Small intestine (tissue), 7 donors: ENCODE measurements around the gene TRAK2. TPM values are rescaled to one million over a fixed set of nuclear protein-coding genes. Genes with fewer than 3 reads are reported as not detected.

Experiments used
- DNase-seq, 2 donors: peaks; one replicate each; pipeline versions ENCODE4 v3.0.0 to v3.0.0-alpha.2; 2013
- FAIRE-seq: peaks from 2 replicates; lab custom pipeline; 2012; peaks lifted over from hg19 to GRCh38; lab: Jason Lieb, UNC
- H3K27ac ChIP-seq, 3 donors: one replicate each; pipeline ENCODE4 v1.5.1; 2013; ENCODE audit warnings: low read length in 2 of 3, mild to moderate bottlenecking in 2 of 3, control low read depth in 1 of 3, inconsistent platforms in 1 of 3, low read depth in 1 of 3, moderate library complexity in 1 of 3
- H3K27me3 ChIP-seq, 3 donors: one replicate each; pipeline ENCODE4 v1.6.1; 2013; ENCODE audit warnings: low read length in 3 of 3, inconsistent platforms in 1 of 3; ENCODE audit not compliant: control insufficient read depth in 3 of 3, insufficient read depth in 3 of 3
- H3K36me3 ChIP-seq, 3 donors: one replicate each; pipeline ENCODE4 v1.6.1; 2013; ENCODE audit warnings: low read length in 3 of 3, inconsistent platforms in 1 of 3, low read depth in 1 of 3, mild to moderate bottlenecking in 1 of 3, moderate library complexity in 1 of 3; ENCODE audit not compliant: control insufficient read depth in 3 of 3, insufficient read depth in 2 of 3
- H3K4me1 ChIP-seq, 3 donors: one replicate each; pipeline ENCODE4 v1.6.1; 2013; ENCODE audit warnings: low read length in 2 of 3, inconsistent platforms in 1 of 3, low read depth in 1 of 3, mild to moderate bottlenecking in 1 of 3, moderate library complexity in 1 of 3; ENCODE audit not compliant: control insufficient read depth in 3 of 3, insufficient read depth in 2 of 3
- H3K4me3 ChIP-seq, 3 donors: one replicate each; pipeline ENCODE4 v1.5.1; 2013; ENCODE audit warnings: low read length in 3 of 3, control low read depth in 1 of 3, inconsistent platforms in 1 of 3, low read depth in 1 of 3, mild to moderate bottlenecking in 1 of 3, moderate library complexity in 1 of 3
- H3K9me3 ChIP-seq, 2 donors: one replicate each; pipeline ENCODE4 v1.6.1; 2013; ENCODE audit warnings: low read depth in 1 of 2, low read length in 1 of 2; ENCODE audit not compliant: control insufficient read depth in 2 of 2, insufficient read depth in 1 of 2
- WGBS, 3 donors: extraction: QIAGEN DNeasy Blood & Tissue Kit; methylation state at CpG; one replicate each; pipeline ENCODE4 v1.1.7; 2013; 5-methylcytosine and 5-hydroxymethylcytosine counted together
- polyA plus RNA-seq, 4 donors: library from polyadenylated mRNA; stranded (reverse) in 3 of 4; unstranded in 1 of 4; fragments of 200-250 nt in 3 of 4; fragments of 120-200 nt in 1 of 4; gene quantifications; one replicate each; pipeline versions ENCODE4 v1.2.1 to v1.2.3, GENCODE V29; 2013
- donor health status: healthy with polysubstance abuse.
- donor health status: control.
- donor health status: control.
- donor health status: Bipolar disorder and iron deficiency.
- donor health status: healthy.

The TRAK2 gene
- polyA plus RNA-seq, 4 donors = 13.4 to 36.1 (median 21.5) TPM

DNA sequence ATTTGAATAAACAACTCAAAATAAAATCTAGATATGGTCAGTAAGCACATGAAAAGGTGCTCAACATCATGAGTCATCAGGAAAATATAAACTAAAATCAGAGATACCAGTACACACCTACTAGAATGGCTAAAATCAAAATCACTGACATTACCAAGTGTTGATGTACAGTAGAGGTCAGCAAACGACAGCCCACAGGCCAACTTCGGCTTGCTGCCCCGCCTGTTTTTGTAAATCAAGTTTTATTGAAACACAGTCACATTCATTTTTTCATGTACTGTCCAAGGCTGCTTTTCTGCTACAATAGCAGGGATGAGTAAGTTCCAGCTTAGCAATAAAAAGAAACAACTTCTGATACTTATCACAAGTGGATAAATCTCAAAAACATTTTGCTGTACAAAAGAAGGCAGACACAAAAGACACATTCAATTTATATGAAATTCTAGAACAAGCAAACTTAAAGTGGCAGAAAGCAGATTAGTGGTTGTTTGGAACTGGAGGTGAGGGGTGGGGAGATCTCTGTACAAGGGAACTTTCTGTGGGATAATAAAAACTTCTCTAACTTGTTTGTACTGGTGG is 32.1 kb downstream of the TRAK2 start:
- DNase-seq (peak in 1 of 2 donors; percentile 47), FAIRE-seq (no peak)
- Histone ChIP-seq H3K36me3 (peaks cover 0 to 2% (median 0%) of the 10 kb centered on the region in 3 donors), H3K4me1 (peaks cover 0 to 2% (median 0%) of the 10 kb centered on the region in 3 donors), H3K9me3 (no peaks in the 10 kb centered on the region), H3K4me3 (no peak overlapping the region), H3K27me3 (no peaks in the 10 kb centered on the region), H3K27ac (no peak overlapping the region)
- 30 to 58% (median 37%) methylated on average over 3 of the region's 3 CpGs for WGBS, 3 donors

DNA sequence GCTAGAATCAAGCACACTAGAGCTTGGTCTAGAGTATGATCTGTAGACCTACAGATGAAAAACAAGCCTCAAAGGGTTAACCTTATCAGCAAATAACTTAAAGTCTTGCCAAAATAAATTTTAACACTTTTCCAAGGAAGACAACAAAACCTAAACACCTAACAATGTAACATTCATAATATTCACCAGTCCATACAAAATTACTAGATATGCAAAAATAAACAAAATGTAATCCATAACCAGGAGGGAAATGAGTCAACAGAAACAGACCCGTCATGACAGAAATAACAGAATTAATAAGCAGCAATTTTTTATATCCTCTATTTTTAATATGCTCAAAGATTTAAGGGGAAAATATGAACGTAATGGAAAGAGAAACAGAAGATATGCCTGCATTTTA is 36.1 kb downstream of the TRAK2 start:
- H3K4me1 ChIP-seq = no peaks in the 10 kb centered on the region
- H3K9me3 ChIP-seq = no peaks in the 10 kb centered on the region
- FAIRE-seq (no peak), DNase-seq (no peak)
- no peaks in the 10 kb centered on the region for H3K27me3 ChIP-seq
- no peak overlapping the region for H3K4me3 ChIP-seq
- H3K27ac ChIP-seq = no peak overlapping the region
- WGBS, 3 donors = 22 to 38% (median 34%) methylated on average over 2 of the region's 2 CpGs
- peaks cover 0 to 2% (median 1%) of the 10 kb centered on the region in 3 donors for H3K36me3 ChIP-seq

DNA sequence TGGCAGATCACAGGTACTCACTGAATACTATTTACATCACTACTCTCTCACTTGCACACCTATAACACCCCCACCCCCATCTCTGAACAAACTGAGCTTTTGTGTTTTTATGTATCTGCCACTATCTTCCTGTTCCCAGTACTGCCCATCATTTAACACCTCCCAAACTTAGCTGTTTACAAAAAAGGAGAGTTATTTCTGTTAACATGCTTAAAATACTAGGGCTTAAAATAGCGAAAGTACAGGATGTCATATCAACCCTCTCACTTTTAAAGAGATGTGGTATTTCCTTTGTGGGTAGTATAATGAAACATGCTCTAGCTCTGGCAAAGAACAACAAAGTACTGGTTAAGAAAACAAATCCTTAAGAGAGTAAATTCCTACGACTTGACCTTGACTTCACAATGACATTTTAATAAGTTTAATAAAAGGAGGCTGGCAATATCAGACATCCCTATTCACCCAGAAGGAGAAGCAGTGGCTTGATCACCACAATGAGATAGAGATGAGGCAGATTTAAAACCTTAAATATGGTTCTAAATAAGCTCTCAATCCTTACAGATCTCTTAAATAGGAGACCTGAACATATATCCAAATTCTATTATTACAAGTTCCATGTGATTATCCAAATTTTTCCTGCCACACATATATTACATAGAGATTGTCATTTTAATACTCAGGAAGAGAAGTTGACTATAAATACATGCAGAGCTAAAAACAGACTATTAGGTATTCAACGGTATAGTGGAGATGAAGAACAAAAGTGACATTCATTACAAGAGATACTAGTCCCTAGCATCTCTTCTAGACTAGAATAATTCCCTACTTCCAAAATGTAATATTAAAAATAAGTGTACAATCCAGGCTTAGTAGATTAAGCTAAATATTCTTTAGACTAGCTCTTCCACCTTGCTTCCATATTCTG is 36.9 kb downstream of the TRAK2 start:
- Histone ChIP-seq H3K4me1 (no peaks in the 10 kb centered on the region), H3K27ac (no peak overlapping the region), H3K27me3 (no peaks in the 10 kb centered on the region), H3K4me3 (no peak overlapping the region), H3K9me3 (no peaks in the 10 kb centered on the region), H3K36me3 (peaks cover 0 to 2% (median 1%) of the 10 kb centered on the region in 3 donors)
- 39 to 61% (median 46%) methylated on average over 3 of the region's 3 CpGs for WGBS, 3 donors
- DNase-seq = no peak
- peak; percentile 72 for FAIRE-seq

DNA sequence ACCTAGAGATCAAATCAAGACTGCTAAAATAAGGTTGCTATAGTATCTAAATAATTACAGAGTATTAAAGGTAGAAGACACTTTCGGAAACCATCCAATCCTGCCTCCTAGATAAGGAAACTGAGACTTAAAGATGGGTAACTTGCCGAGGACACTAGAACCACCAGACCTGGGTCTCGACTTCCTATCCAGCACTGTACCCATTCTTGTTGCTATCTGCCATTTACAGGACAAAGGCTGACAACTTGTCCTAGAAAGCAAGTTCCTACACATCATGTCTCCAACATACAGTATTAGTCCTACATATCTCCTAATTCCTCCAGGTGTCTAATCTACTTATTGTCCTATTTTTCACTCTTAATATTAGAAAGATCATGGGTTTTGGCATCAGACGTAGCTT is 37.7 kb downstream of the TRAK2 start:
- H3K27me3 ChIP-seq = no peaks in the 10 kb centered on the region
- DNase-seq (no peak), FAIRE-seq (no peak)
- no peak overlapping the region for H3K4me3 ChIP-seq
- H3K27ac ChIP-seq = no peak overlapping the region
- no peaks in the 10 kb centered on the region for H3K9me3 ChIP-seq
- no peaks in the 10 kb centered on the region for H3K4me1 ChIP-seq
- H3K36me3 ChIP-seq = peaks cover 0 to 2% (median 1%) of the 10 kb centered on the region in 3 donors
- WGBS, 3 donors = 58 to 65% (median 63%) methylated on average over 4 of the region's 4 CpGs

DNA sequence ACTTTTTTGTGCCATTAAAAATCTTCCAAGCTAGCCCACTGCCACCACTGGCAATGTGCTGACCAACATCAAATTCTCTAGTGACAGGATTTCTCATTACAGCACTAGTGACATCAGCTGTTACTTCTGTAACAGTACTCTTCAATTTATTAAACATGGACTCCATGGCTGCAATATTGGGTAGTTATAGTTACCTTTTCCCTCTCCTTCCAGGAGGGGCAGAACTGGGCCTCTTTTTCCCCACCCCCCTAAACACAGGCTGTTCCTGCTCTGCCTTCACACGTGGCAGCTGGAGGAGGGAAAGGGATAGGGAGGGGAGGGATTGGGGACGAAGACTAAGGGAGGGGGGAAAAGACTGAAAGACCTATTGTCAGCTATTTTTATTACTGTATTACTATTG is 38.1 kb downstream of the TRAK2 start:
- Histone ChIP-seq H3K4me1 (no peaks in the 10 kb centered on the region), H3K9me3 (no peaks in the 10 kb centered on the region), H3K27me3 (no peaks in the 10 kb centered on the region), H3K27ac (no peak overlapping the region), H3K36me3 (peaks cover 0 to 1% (median 1%) of the 10 kb centered on the region in 3 donors), H3K4me3 (no peak overlapping the region)
- DNase-seq (no peak), FAIRE-seq (no peak)
- 39 to 54% (median 53%) methylated on average over 2 of the region's 2 CpGs for WGBS, 3 donors

DNA sequence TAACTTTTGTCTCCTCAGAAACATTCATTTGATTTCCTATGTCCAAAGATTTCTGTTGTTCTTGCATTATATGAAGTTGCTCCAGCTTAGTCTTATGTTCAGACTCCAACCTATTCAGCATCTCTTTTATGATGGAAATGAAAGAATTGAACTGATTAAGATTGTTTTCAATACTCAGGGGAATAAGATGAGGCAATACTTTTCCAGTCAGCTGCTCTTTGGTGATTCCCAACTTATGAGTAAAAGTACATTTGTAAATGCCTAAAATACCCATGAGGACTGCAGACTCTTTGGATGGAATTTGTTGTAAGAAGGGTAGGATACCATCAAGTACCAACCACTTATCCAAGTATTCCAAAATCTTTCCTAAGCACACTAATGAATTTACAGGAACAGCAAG is 39.8 kb downstream of the TRAK2 start:
- Histone ChIP-seq H3K27ac (no peak overlapping the region), H3K27me3 (no peaks in the 10 kb centered on the region), H3K4me3 (no peak overlapping the region), H3K9me3 (no peaks in the 10 kb centered on the region), H3K36me3 (peaks cover 0 to 1% (median 0%) of the 10 kb centered on the region in 3 donors), H3K4me1 (peaks cover 0 to 3% (median 0%) of the 10 kb centered on the region in 3 donors)
- FAIRE-seq (no peak), DNase-seq (no peak)

DNA sequence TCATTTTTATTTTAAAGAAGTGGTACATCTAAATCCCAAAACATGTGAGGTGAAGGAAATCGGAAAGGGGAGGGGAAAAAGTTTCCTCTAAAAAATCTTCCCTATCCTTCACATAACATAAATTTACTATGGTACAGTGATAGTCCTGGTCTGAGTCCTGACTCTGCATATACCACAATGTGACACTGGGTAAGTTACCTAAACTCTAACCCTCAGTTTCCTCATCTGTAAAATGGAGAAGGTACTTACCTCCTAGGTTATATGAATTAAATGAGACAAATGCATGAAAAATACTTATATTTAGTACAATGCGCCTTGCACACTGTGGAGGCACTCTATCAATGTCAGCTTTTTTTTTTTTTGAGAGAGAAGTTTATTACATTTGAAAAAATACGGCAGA is 42.3 kb downstream of the TRAK2 start:
- FAIRE-seq = no peak
- no peaks in the 10 kb centered on the region for H3K27me3 ChIP-seq
- WGBS, 3 donors = 90 to 95% (median 92%) methylated on average over 3 of the region's 3 CpGs

DNA sequence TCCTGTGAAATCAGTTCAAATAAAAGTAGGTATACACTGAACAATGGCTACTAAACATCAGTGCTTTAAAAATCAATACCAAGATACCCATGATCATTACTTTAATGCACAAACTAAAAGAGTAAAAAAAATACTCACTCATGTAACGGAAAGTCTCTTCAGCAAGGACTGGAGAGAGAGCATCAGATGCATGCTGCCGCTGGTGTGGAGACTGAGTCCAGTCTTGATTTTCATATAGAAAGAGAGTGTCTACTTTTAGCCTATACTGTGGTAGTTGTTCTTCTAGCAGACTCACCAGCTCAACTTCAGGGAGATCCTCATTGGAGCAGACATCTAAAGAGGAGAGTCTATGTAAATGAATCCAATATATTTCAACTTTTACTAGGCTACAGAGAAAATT is 44.0 kb downstream of the TRAK2 start:
- FAIRE-seq (no peak), DNase-seq (no peak)
- Histone ChIP-seq H3K27ac (no peak overlapping the region), H3K9me3 (no peaks in the 10 kb centered on the region), H3K27me3 (no peaks in the 10 kb centered on the region), H3K36me3 (peaks cover 0 to 2% (median 0%) of the 10 kb centered on the region in 3 donors), H3K4me3 (no peak overlapping the region), H3K4me1 (peaks cover 3 to 26% (median 4%) of the 10 kb centered on the region in 3 donors)
- 89 to 95% (median 92%) methylated on average over 2 of the region's 2 CpGs for WGBS, 3 donors

More for the DNA sequence above, 42.3 kb downstream of the TRAK2 start:
- H3K4me3 ChIP-seq = no peak overlapping the region
- DNase-seq = no peak
- H3K27ac ChIP-seq = no peak overlapping the region
- peaks cover 0 to 2% (median 1%) of the 10 kb centered on the region in 3 donors for H3K36me3 ChIP-seq
- H3K9me3 ChIP-seq = no peaks in the 10 kb centered on the region
- peaks cover 3 to 21% (median 4%) of the 10 kb centered on the region in 3 donors for H3K4me1 ChIP-seq
